Measurements from ENCODE around the gene RNASE13.

GRCh38 chr14:21043387-21043973, 8.9 kb upstream of the RNASE13 start:
- TF ChIP-seq POLR2A (IDR thresholded peaks at IDR 0.05), result no peak
- no peak for TF ChIP-seq CTCF (IDR thresholded peaks at IDR 0.05)
